Naive B cell (primary cell): ENCODE results near the gene IFT52. TPM values are rescaled to one million over a fixed set of nuclear protein-coding genes. Genes with fewer than 3 reads are reported as not detected.

ENCODE experiments used
- ATAC-seq, 2 donors: fragments of 150-1000 bp; cut with Tn5 transposase; 2 replicates each; pipeline ENCODE4 v1.10.0; 2021; ENCODE audit warnings: low read depth in 2 of 2, mild to moderate bottlenecking in 2 of 2, moderate library complexity in 2 of 2
- DNase-seq: peaks from one replicate; pipeline ENCODE4 v3.0.0; 2022
- H3K27ac Mint-ChIP-seq, 6 donors: one replicate each; pipeline ENCODE4 v1.8.0; 2020 to 2022; ENCODE audit warnings: mild to moderate bottlenecking in 6 of 6, mixed read lengths in 6 of 6, moderate library complexity in 5 of 6, inconsistent platforms in 2 of 6
- H3K27me3 Mint-ChIP-seq, 3 donors: one replicate each; pipeline ENCODE4 v1.8.0; 2021 to 2022; ENCODE audit warnings: mixed read lengths in 3 of 3, mild to moderate bottlenecking in 1 of 3
- H3K36me3 Mint-ChIP-seq, 2 donors: one replicate each; pipeline ENCODE4 v1.8.0; 2020 to 2022; ENCODE audit warnings: mixed read lengths in 2 of 2, inconsistent platforms in 1 of 2, mild to moderate bottlenecking in 1 of 2
- H3K4me1 Mint-ChIP-seq, 3 donors: one replicate each; pipeline ENCODE4 v1.8.0; 2020 to 2022; ENCODE audit warnings: mixed read lengths in 3 of 3, inconsistent platforms in 1 of 3, mild to moderate bottlenecking in 1 of 3, moderate library complexity in 1 of 3
- H3K4me3 Mint-ChIP-seq, 8 donors: one replicate each; pipeline ENCODE4 v1.8.0; 2020 to 2022; ENCODE audit warnings: mild to moderate bottlenecking in 8 of 8, mixed read lengths in 8 of 8, moderate library complexity in 8 of 8, inconsistent platforms in 2 of 8
- H3K9me3 Mint-ChIP-seq, 7 donors: one replicate each; pipeline ENCODE4 v1.8.0; 2020 to 2022; ENCODE audit warnings: mixed read lengths in 7 of 7, mild to moderate bottlenecking in 5 of 7, inconsistent platforms in 2 of 7, moderate library complexity in 1 of 7
- polyA plus RNA-seq, 6 donors: library from polyadenylated mRNA; unstranded; fragments of 300-500 nt; fragmentation: Illumina TruSeq; gene quantifications; one replicate each; pipeline ENCODE4 v1.2.3, GENCODE V29; 2021; ENCODE audit warnings: low read depth in 6 of 6

IFT52 gene
- polyA plus RNA-seq, 6 donors from 2014 or later, result 28.8 to 38.0 (median 32.0) TPM

GRCh38 chr20:43695571-43695970, 104.8 kb downstream of the IFT52 start:
- no peaks in the 10 kb centered on the region for H3K9me3 Mint-ChIP-seq
- H3K4me3 Mint-ChIP-seq, result no peak overlapping the region
- H3K27me3 Mint-ChIP-seq, result no peaks in the 10 kb centered on the region
- peaks cover 0 to 7% (median 6%) of the 10 kb centered on the region in 3 donors for H3K4me1 Mint-ChIP-seq
- H3K36me3 Mint-ChIP-seq, result peaks cover 6 to 7% of the 10 kb centered on the region in 2 donors
- ATAC-seq, result no peak
- DNase-seq, result no peak
- peak overlapping the region in 2 of 6 donors; percentile 28 to 59 for H3K27ac Mint-ChIP-seq

Other genes with a start within 250 kb of the IFT52 start
- gene SRSF6, start 133.0 kb upstream of the IFT52 start, polyA plus RNA-seq, result 10 to 100 TPM; 43.3 to 72.5 (median 53.9) TPM
- 1 to 10 TPM in 5 of 6 donors, under 1 TPM in 1; 0.78 to 2.8 (median 1.4) TPM for gene L3MBTL1, start 83.2 kb upstream of the IFT52 start, polyA plus RNA-seq
- not detected for gene SGK2, start 31.9 kb upstream of the IFT52 start, polyA plus RNA-seq
- 10 to 100 TPM in 3 of 6 donors, 1 to 10 TPM in 3; 2.3 to 65.0 (median 26.6) TPM for gene MYBL2, start 76.2 kb downstream of the IFT52 start, polyA plus RNA-seq
- gene GTSF1L, start 136.1 kb downstream of the IFT52 start, polyA plus RNA-seq, result under 1 TPM in 2 of 6 donors, not detected in 4; 0.81 to 0.96 TPM